OCI-LY7 (cell line): Measurements from ENCODE around the gene RSBN1. TPM values are rescaled to one million over a fixed set of nuclear protein-coding genes. Genes with fewer than 3 reads are reported as not detected.
"Not testable (repeated sequence)": the region's sequence is repeated elsewhere in the genome, so short reads cannot be mapped to it uniquely, and the experiment has no call there.

ENCODE experiments used
- BruUV-seq: library from RNA; stranded (reverse); fragments of 400-500 nt; replicated peaks from 2 replicates; lab custom pipeline; 2021; lab: Mats Ljungman, UMichigan
- CTCF ChIA-PET: fragments of 300-600 bp; sonication (Branson Sonifier 250); formaldehyde crosslinking; loops from one replicate; lab custom pipeline; 2022; ENCODE audit warnings: antibody characterized with exemption; ENCODE audit not compliant: unreplicated experiment; lab: Charles Lee
- POLR2A ChIA-PET: fragments of 300-600 bp; sonication (Branson Sonifier 250); formaldehyde crosslinking; loops from one replicate; lab custom pipeline; 2022; ENCODE audit warnings: antibody characterized with exemption; lab: Charles Lee
- DNase-seq: peaks from one replicate; pipeline ENCODE4 v3.0.0-alpha.2; 2015; ENCODE audit warnings: low spot score
- H2AFZ ChIP-seq: fragments of 200-600 bp; sonication (generic), shearing (Covaris generic); 2 replicates; pipeline ENCODE4 v1.6.1; 2014; ENCODE audit warnings: mild to moderate bottlenecking, antibody characterized with exemption, low read length, moderate library complexity
- H3K27ac ChIP-seq: fragments of 200-600 bp; sonication (generic); 2 replicates; pipeline ENCODE4 v1.5.1; 2014; ENCODE audit warnings: mixed run types, low read depth, mild to moderate bottlenecking, moderate library complexity, low read length, inconsistent platforms; ENCODE audit not compliant: poor library complexity, severe bottlenecking
- H3K36me3 ChIP-seq: fragments of 200-600 bp; sonication (generic); 2 replicates; pipeline ENCODE4 v1.6.1; 2014; ENCODE audit warnings: mild to moderate bottlenecking, antibody characterized with exemption, low read length, moderate library complexity, mixed read lengths; ENCODE audit not compliant: insufficient read depth
- H3K4me1 ChIP-seq: fragments of 200-600 bp; sonication (generic); 2 replicates; pipeline ENCODE4 v1.5.1; 2014; ENCODE audit warnings: mild to moderate bottlenecking, low read length; ENCODE audit not compliant: insufficient read depth, poor library complexity, severe bottlenecking
- H3K4me2 ChIP-seq: fragments of 200-600 bp; sonication (generic); 2 replicates; pipeline ENCODE4 v1.6.1; 2014; ENCODE audit warnings: mild to moderate bottlenecking, low read length
- H3K4me3 ChIP-seq: fragments of 200-600 bp; sonication (generic); 2 replicates; pipeline ENCODE4 v1.5.1; 2014; ENCODE audit warnings: mild to moderate bottlenecking, low read depth, low read length; ENCODE audit not compliant: poor library complexity, severe bottlenecking
- H3K79me2 ChIP-seq: fragments of 200-600 bp; sonication (generic); 2 replicates; pipeline ENCODE4 v1.6.1; 2016; ENCODE audit warnings: low read depth, mild to moderate bottlenecking, low read length, moderate library complexity, mixed read lengths; ENCODE audit not compliant: insufficient read depth
- H3K9me2 ChIP-seq: fragments of 200-600 bp; sonication (generic); 2 replicates; pipeline ENCODE4 v1.6.1; 2016; ENCODE audit warnings: mild to moderate bottlenecking, low read length, mixed read lengths; ENCODE audit not compliant: insufficient read depth
- H3K9me3 ChIP-seq: fragments of 200-600 bp; sonication (generic); 2 replicates; pipeline ENCODE4 v1.6.1; 2014; ENCODE audit warnings: mild to moderate bottlenecking, mixed run types, low read length, mixed read lengths
- H4K20me1 ChIP-seq: fragments of 200-600 bp; sonication (generic); 2 replicates; pipeline ENCODE4 v1.6.1; 2014; ENCODE audit warnings: mild to moderate bottlenecking, antibody characterized with exemption, low read length, moderate library complexity, mixed read lengths; ENCODE audit not compliant: insufficient read depth
- CTCF ChIP-seq: fragments of 200-600 bp; sonication (generic); conservative IDR thresholded peaks from 2 replicates; pipeline ENCODE4 v1.5.1; 2014; ENCODE audit warnings: mild to moderate bottlenecking, antibody characterized with exemption, low read length, moderate library complexity, mixed read lengths
- EZH2phosphoT487 ChIP-seq: fragments of 200-600 bp; sonication (generic); IDR thresholded peaks from 2 replicates; pipeline ENCODE4 v1.6.1; 2018; ENCODE audit warnings: low read depth, borderline replicate concordance, mild to moderate bottlenecking, mixed run types, antibody characterized with exemption, low read length, moderate library complexity, mixed read lengths
- intact Hi-C: fragments of 100-400 bp; cut with micrococcal nuclease; formaldehyde crosslinking; loops from one replicate; pipeline ENCODE4 v1.10.0; 2022; ENCODE audit not compliant: unreplicated experiment
- total RNA-seq, 2 experiments: library from RNA; depleted of rRNA in 1 of 2; stranded (reverse); fragments of >200 nt in 1 of 2; shearing (Covaris generic) in 1 of 2; gene quantifications; 2 replicates each; pipeline ENCODE4 v1.2.3, GENCODE V29; 2014 to 2022

RSBN1 gene
- total RNA-seq, 2 experiments from 2014 or later, result 10.8 to 19.0 TPM

GRCh38 chr1:113758631-113759332 is 53.5 kb downstream of the RSBN1 start:
- no peaks in the 10 kb centered on the region for H4K20me1 ChIP-seq
- peaks cover 5% of the 10 kb centered on the region; the same call in 1 of the 2 replicates for H3K79me2 ChIP-seq
- H3K27ac ChIP-seq, result peak overlapping the region; percentile 58
- peak overlapping the region; percentile 98 for H2AFZ ChIP-seq
- intact Hi-C loops, result loop anchor here (1.0 kb wide), 2 partner anchors 54 to 171 kb away; partner anchors contain the start of genes HIPK1 and RSBN1
- ChIA-PET POLR2A (interaction anchor here (0.5 to 2.5 kb wide), 18 partner anchors 8 to 1487 kb away, joined by 3 to 11 read pairs (median 3); partner anchors contain the start of gene RSBN1), CTCF (interaction anchor here (0.6 to 0.9 kb wide), 3 partner anchors 25 to 1698 kb away, joined by 3 to 5 read pairs (median 4); no protein-coding TSS in a partner anchor)
- H3K36me3 ChIP-seq, result peaks cover 21% of the 10 kb centered on the region
- DNase-seq, result peak; percentile 68
- peak overlapping the region; percentile 88 for H3K4me2 ChIP-seq
- TF ChIP-seq EZH2phosphoT487, result no peak
- no peak for TF ChIP-seq CTCF
- no peaks in the 10 kb centered on the region for H3K9me2 ChIP-seq
- BruUV-seq, result no TSS peak
- no peaks in the 10 kb centered on the region for H3K9me3 ChIP-seq
- H3K4me3 ChIP-seq, result peak overlapping the region; percentile 86
- peaks cover 20% of the 10 kb centered on the region for H3K4me1 ChIP-seq

GRCh38 chr1:113756461-113756860 is 55.8 kb downstream of the RSBN1 start:
- no peak for TF ChIP-seq CTCF
- TF ChIP-seq EZH2phosphoT487, result no peak
- Histone ChIP-seq H2AFZ (no peak overlapping the region), H3K4me2 (0 out of 2 replicates have a peak overlapping the region, but pooled peaks have one; percentile 1), H3K27ac (no peak overlapping the region), H4K20me1 (no peaks in the 10 kb centered on the region), H3K36me3 (peaks cover 8% of the 10 kb centered on the region), H3K79me2 (peaks cover 5% of the 10 kb centered on the region; the same call in 1 of the 2 replicates), H3K4me3 (no peak overlapping the region), H3K4me1 (peaks cover 20% of the 10 kb centered on the region), H3K9me3 (no peaks in the 10 kb centered on the region), H3K9me2 (no peaks in the 10 kb centered on the region)
- BruUV-seq, result no TSS peak
- CTCF ChIA-PET, result no interaction called here
- POLR2A ChIA-PET, result interaction anchor here (0.7 kb wide), 1 partner anchor 84 kb away, joined by 3 read pairs; no protein-coding TSS in a partner anchor
- intact Hi-C loops, result no loop called here
- no peak for DNase-seq

GRCh38 chr1:113753333-113753732 is 58.9 kb downstream of the RSBN1 start:
- BruUV-seq, H3K27ac ChIP-seq, H4K20me1 ChIP-seq, DNase-seq, H3K9me3 ChIP-seq, H3K4me2 ChIP-seq, H2AFZ ChIP-seq, H3K79me2 ChIP-seq, intact Hi-C loops, H3K9me2 ChIP-seq, H3K4me3 ChIP-seq: not testable (repeated sequence)
- POLR2A ChIA-PET, result interaction anchor here (0.6 to 1.2 kb wide), 4 partner anchors 52 to 1027 kb away, joined by 3 read pairs; no protein-coding TSS in a partner anchor
- peaks cover 13% of the 10 kb centered on the region for H3K36me3 ChIP-seq
- H3K4me1 ChIP-seq, result peaks cover 13% of the 10 kb centered on the region
- CTCF ChIA-PET, result interaction anchor here (0.6 kb wide), 1 partner anchor 185 kb away, joined by 4 read pairs; no protein-coding TSS in a partner anchor
